GM06990 (cell line): ENCODE measurements around the gene MTA1.

ENCODE experiments used
- DNase-seq: peaks from one replicate; pipeline ENCODE4 v3.0.0-alpha.2; 2011; ENCODE audit not compliant: insufficient read length; ENCODE audit errors: extremely low read depth
- H3K27me3 ChIP-seq: replicated peaks from 2 replicates; pipeline ENCODE4 v1.6.0; 2011; ENCODE audit warnings: low read length; ENCODE audit not compliant: control insufficient read depth, insufficient read depth
- H3K36me3 ChIP-seq: 2 replicates; pipeline ENCODE4 v1.5.1; 2011; ENCODE audit warnings: low read length; ENCODE audit not compliant: control insufficient read depth, insufficient read depth
- H3K4me3 ChIP-seq: replicated peaks from 2 replicates; pipeline ENCODE4 v1.5.1; 2011; ENCODE audit warnings: low read depth, mild to moderate bottlenecking, control low read depth, low read length
- TF ChIP-seq, protein P1 (sequence below): IDR thresholded peaks from 2 replicates; pipeline ENCODE4 v1.5.1; 2011; ENCODE audit warnings: low read length, control low read depth, mild to moderate bottlenecking, inconsistent platforms; ENCODE audit not compliant: insufficient read depth, poor library complexity, severe bottlenecking

Gene MTA1

GRCh38 chr14:105418269-105419194 lies 1.1 kb upstream of the MTA1 start:
- TF ChIP-seq, protein P1, sequence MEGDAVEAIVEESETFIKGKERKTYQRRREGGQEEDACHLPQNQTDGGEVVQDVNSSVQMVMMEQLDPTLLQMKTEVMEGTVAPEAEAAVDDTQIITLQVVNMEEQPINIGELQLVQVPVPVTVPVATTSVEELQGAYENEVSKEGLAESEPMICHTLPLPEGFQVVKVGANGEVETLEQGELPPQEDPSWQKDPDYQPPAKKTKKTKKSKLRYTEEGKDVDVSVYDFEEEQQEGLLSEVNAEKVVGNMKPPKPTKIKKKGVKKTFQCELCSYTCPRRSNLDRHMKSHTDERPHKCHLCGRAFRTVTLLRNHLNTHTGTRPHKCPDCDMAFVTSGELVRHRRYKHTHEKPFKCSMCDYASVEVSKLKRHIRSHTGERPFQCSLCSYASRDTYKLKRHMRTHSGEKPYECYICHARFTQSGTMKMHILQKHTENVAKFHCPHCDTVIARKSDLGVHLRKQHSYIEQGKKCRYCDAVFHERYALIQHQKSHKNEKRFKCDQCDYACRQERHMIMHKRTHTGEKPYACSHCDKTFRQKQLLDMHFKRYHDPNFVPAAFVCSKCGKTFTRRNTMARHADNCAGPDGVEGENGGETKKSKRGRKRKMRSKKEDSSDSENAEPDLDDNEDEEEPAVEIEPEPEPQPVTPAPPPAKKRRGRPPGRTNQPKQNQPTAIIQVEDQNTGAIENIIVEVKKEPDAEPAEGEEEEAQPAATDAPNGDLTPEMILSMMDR: no peak
- DNase-seq: no peak
- no peaks in the 10 kb centered on the region for H3K36me3 ChIP-seq
- H3K4me3 ChIP-seq: peak overlapping the region; percentile 94
- no peaks in the 10 kb centered on the region for H3K27me3 ChIP-seq

GRCh38 chr14:105420101-105420973 lies 710 bp downstream of the MTA1 start:
- no peak for DNase-seq
- peaks cover 6% of the 10 kb centered on the region for H3K36me3 ChIP-seq

GRCh38 chr14:105420974-105421674 lies 1.5 kb downstream of the MTA1 start:
- TF ChIP-seq, protein P1: no peak
- Histone ChIP-seq H3K27me3 (no peaks in the 10 kb centered on the region), H3K4me3 (peak overlapping the region; percentile 94), H3K36me3 (peaks cover 7% of the 10 kb centered on the region)
- no peak for DNase-seq

More at GRCh38 chr14:105420101-105420973, 710 bp downstream of the MTA1 start:
- Histone ChIP-seq H3K4me3 (peak overlapping the region; percentile 94), H3K27me3 (no peaks in the 10 kb centered on the region)
- TF ChIP-seq, protein P1: no peak

GRCh38 chr14:105421723-105422615 lies 2.3 kb downstream of the MTA1 start:
- Histone ChIP-seq H3K36me3 (peaks cover 10% of the 10 kb centered on the region), H3K27me3 (no peaks in the 10 kb centered on the region), H3K4me3 (peak overlapping the region; percentile 94)
- TF ChIP-seq, protein P1: no peak
- no peak for DNase-seq
